NCI-H345 treated with DMSO at 0.1 percent for 48 hours (cell line): ENCODE data around the gene POLD1.
"Not testable (repeated sequence)": the region's sequence is repeated elsewhere in the genome, so short reads cannot be mapped to it uniquely, and the experiment has no call there.

Experiments used
- DNase-seq: peaks from one replicate; lab custom pipeline; 2025; ENCODE audit not compliant: unreplicated experiment; lab: John Stamatoyannopoulos, UW

Gene POLD1

DNA sequence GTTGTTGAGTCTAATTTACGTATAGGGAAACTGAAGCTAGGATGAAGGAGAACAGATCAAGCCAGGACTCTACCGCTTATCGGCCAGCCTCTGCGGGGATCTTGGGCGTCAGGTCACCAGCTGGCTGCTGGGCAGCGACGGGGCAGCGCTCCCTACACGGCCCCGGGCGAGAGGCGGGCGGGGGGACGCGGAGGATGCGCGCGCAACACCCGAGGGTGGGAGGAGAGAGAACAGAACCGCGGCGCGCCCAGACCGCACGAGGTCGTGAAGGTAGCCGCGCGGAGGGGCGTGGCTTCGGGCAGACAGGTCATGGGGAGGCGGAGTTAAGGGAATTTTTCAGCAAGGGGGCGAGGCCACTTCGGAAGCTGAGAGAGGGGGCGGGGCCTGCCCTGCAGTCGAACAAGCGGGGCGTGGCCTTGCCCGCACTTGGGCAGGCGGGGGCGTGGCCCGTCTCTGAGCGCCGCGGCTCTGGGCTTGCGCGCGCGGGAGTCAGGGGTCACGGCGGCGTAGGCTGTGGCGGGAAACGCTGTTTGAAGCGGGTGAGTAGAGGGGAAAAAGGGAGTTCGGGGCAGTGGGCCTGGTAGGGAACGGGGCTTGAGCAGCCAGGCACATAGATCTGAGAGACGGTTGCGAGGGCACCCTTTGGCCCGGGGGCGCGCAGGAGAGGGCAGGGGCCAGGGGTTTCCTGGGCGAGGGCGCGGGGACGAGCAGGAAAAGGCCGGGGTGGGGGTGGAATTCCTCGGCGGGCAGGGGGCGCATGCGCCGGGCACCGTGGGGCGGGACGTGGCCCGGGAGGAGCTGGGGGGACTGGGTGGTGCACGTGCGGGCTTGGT is at the start of gene POLD1:
Gene POLD1, plus strand, starts transcription at position 496 of the 833 bp plus-strand sequence. CDS start 14,505 bp downstream, outside the sequence.
- peak; percentile 93 for DNase-seq

DNA sequence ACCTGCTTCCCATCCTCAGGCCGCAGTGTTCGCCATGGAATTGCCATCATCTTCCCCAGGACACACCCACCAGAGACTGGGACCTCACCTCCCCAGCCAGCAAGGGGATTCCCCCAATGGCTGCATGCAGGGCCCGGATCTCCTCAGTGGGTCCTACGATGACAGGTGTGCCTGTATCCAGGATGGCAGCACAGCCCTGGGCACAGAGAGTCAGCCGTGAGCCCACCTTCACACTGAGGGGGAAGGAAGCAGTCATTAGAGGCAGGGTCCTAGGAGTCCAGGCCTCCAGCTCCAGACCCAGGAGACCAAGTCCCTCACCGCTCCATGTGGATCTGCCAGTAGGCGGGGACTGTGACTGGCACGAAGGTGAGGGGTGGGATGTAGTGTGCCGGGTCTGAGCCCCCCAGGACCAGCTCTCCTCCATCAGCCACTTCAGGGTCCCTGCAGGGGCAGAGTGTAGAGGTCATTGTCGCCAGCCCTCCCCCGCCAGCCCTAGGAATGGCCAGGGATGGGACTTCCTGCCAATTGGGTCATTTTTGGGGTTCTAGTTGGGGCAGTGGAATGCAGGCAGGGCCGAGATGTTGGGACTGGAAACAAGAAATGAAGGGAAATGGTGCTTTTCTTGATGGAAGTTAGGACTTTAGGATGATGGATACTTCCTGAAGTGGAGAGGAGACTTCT is 49.3 kb upstream of the POLD1 start:
- no peak for DNase-seq

DNA sequence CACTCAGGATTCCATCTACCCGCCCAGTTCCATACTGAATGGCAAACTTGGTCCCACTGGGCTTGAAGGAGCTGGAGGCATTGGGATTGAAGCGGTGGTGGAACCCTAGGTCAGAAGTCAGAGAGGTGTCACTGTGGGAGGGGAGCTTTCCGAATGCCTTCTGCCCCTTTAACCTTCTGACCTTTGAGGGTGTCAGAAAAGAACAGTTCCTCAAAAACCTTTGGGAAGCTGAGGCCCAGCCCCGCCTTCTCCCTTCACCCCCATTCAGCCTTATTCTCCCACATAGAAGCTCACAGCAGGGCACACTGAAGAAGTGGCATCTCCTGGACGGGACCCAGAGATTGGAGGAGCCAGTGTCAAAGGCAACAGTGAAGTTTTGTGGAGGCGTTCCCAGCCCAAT is 47.1 kb upstream of the POLD1 start:
- not testable (repeated sequence) for DNase-seq

DNA sequence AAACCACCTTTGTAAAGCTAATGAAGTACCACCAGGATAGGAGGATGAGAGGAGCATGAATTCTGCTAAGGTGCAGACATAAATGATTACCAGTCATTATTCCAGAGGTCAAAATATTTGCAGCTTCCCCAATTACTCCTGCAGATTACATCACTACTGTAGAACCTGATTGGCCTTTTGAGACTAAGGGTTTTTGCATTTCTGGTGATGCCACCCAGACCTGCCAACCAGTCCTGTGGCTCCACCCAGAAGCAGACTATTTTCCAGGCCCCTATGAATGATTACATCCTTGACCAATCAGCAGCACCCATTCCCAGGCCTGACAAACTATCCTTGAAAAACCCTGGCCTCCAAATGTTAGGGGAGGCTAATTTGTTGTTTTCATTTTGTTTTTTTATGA is 43.8 kb upstream of the POLD1 start:
- no peak for DNase-seq

DNA sequence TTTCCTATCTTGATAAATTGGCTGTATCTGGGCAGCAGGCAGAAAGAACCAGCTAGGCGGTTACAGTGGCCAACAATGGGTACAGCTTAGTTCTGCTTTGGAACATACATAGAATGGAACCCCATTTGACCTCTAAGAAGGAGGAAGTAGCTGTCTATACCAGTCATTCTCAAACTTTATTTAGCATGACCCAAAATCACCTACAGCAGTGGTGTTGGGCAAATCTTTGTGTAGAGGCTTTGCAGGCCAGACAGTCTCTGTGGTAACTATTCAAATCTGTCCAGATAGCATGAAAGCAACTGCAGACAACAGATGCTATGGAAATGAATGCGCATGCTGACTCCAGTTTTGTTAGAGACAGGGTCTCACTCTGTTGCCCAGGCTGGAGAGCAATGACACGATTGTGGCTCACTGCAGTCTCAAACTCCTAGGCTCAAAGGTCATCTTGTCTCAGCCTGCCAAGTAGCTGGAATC is 43.0 kb upstream of the POLD1 start:
- no peak for DNase-seq

DNA sequence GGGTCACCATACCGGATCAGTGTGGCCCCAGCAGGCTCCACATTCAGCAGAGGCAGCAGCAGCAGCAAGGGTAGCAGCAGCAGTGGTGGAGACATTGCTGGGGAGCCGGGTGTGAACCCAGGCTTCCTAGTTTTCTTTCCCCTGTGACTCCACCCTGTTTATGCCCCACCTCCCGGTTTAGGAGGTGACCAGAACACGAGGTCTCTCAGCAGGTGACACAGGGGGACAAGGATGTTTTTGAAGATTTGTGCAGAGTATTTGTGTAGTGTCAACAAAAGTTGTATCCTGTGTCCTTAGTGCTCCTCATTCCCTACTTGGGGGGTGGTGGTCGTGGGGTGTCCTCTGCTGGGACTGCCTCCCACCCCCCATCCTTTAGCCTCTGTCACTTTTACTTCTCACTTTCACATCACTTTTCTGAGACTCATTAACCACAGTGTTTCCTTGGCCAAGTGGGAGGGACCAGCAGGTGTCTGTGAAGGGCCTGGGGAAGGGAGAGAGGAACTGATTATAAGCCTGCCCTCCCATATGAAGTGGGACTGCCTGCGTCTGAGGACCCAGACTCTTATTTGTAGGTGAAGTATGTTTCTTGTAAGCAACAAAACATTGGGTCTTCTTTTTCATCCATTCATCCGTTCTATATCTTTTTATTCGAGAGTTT is 39.4 kb upstream of the POLD1 start:
- no peak for DNase-seq

DNA sequence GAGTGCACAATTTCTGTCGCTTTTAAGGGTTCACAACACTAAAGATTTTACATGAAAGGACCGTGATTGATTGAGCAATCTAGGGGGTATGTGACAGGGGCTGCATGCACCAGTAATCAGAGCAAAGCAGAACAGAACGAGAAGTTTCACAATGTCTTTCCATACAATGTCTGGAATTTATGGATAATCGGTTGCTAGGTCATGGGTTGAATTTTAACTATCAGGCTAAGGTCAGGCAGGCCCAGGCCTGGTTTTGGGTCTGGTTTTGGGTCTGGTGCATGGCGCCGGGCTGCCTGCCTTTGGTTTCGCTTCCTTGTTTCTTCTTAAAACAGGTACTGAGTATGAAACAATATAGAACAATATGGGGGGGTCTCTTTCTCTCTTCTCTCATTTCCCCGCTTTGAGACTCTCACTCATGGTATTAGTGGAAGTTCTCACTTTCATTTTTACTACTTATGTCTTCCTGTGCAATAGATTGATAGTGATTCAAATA is 37.0 kb upstream of the POLD1 start:
- not testable (repeated sequence) for DNase-seq

DNA sequence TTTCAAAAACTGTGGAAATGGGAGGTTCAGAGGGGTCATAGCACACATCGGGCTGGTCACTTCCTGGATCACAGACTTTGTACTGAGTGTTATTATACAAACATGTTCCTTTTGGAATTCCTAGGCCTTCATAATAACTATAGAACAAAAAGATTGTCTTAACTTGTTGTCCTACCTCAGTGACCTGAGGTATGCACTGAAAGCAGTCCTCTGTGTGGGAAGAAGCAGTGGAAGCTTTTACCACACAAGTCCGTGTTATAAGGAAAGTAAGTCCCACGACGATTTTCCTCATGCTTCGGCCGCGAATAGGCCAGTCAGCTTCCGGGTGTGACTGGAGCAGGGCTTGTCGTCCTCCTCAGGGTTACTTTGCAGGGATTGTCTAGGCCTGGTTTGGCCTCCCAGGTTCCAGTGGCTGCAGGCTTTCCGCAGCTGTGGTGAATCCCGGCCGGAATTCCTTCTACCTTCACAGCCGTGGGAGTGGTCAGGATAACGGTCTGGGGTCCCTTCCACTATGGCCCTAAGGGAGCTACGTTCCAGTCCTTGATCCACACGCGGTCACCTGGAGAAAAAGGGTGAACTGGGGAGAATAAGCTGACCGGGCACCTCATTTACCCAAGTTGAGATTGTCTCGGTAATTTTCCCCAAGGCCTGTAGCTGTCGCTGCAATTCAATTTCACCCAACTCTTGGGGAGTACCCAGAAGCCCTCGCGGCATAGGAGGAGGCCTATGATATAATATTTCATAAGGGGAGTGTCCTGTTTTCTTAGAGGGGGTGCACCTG is 34.7 kb upstream of the POLD1 start:
- no peak for DNase-seq

DNA sequence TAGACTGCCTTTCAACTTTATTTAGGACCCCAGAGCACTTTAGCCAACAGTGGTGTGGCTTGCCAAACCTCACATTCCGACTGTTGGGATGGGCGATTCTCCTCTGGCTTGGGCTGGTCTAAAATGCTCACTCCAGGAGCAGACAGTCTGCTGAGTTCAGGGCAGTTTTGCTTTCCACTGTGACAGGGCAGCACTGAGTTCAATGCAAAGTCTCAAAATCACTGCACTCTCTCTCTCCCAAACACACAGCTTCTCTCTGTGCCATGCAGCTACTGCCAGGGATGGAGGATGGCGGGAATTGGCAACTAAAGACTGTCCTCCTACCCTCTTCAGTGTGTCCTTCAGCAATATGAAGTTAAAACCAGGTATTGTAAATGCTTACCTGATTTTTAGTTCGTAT is 31.9 kb upstream of the POLD1 start:
- DNase-seq, result no peak

DNA sequence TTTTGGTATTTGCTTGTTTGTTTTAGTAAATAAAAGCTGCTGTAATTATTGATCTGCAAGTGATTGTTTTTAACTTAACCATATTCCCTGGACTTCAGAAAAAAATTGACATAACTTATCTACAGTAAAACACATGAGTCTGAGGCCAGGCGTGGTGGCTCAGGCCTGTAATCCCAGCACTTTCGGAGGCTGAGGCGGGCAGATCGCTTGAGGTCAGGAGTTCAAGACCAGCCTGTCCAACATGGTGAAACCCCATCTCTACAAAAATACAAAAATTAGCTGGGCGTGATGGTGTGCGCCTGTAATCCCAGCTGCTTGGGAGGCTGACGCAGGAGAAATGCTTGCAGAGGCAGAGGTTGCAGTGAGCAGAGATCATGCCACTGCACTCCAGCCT is 30.7 kb upstream of the POLD1 start:
- DNase-seq, result not testable (repeated sequence)

DNA sequence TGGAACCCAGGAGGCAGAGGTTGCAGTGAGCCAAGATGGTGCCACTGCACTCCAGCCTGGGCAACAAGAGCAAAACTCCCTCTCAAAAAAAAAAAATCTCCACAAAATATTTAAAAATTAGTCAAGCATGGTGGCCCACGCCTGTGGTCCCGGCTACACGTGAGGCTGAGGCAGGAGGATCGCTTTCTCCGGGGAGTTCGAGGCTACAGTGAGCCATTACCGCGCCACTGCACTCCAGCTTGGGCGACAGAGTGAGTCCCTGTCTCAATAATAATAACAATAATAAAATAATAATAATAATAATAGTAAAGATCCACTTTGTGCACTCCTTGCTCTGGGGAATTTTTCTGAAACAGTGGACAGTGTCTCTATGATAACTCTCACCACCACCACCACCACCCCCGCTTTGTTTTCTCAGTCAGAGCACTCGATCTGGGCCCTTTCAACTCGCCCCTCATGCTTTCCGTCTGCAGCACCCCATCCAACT is 27.4 kb upstream of the POLD1 start:
- no peak for DNase-seq

DNA sequence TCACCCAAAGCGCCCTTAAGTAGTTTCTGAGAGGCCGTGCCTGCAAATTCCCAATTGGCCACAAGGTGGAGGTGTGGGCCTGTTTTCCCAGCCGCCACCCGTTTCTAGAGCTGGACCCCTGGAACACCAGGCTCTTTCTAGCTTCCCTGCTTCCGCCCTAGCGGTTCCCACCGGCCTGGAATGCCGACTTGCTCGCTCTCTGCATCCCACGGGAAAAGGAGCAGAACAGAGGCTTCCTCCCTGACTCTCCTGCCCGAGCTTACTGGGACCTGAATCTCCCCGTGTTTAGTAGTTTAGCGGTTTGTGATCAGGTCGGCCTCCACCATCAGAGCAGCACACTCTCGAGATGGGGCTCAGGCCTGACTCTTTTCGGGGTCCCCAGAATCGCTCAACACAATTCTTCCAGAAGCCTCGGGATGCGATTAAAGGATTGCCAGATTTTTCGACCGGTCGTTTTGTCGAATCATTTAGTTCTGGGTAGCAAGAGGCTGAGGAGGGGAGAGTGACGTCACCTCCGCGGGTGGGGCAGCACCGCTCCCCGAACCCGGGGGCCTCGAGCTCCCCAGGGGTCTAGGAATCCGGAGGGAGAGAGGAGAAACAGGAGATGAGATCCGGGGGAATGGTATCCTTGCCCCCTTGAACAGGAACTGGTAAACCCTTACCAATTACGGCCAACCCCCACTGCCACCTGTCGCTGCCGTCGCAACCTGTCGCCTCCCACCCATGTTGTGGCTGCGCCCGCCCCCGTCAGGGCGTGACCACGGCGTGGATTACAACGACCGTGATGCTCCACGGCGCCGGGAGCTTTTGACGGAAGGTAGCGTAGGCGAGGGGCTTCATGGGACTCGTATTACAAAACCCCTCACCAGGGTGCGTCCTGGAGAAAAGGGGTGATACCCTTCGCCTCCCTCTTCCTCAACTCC is 26.7 kb upstream of the POLD1 start:
- DNase-seq, result peak; percentile 22

DNA sequence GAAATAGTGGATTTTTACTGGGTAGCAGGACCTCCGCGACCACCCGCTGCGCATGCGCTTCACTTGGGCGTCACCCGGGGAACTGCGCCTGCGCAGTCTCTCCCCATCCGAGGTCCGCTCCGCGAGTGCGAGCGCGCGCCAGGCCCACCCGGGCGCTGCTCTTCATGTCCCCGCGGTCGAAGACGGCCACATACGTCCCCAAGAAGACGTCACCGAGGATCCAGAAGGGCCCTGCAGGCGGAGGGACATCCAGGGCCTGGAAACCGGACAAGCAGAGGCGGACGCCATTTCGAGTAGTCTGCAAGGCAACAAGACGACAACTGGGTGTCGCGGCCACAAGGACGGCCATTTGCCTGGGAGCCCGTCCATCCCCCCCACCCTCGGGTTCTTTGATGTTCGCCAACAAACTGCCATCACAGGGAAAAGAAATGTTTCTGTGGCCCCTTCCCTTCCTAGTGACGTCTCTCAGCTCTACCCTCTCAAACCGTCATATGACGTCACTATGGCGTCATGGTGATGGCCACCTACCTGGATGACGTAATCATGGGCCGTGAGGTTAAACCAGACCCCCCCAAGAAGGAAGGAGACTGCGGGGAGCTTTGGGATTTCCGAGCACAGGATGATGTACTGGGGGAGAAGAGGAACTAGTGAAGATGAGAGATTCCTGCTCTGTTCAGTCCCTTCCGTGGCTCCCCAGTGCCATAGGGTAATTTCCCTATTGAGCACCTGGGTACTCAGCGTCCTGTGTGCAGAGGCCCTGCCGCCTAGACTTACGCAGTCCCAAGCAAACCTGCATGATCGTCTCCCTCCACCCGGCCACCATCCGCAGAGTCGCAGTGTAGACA is 25.4 kb upstream of the POLD1 start:
- peak; percentile 61 for DNase-seq

DNA sequence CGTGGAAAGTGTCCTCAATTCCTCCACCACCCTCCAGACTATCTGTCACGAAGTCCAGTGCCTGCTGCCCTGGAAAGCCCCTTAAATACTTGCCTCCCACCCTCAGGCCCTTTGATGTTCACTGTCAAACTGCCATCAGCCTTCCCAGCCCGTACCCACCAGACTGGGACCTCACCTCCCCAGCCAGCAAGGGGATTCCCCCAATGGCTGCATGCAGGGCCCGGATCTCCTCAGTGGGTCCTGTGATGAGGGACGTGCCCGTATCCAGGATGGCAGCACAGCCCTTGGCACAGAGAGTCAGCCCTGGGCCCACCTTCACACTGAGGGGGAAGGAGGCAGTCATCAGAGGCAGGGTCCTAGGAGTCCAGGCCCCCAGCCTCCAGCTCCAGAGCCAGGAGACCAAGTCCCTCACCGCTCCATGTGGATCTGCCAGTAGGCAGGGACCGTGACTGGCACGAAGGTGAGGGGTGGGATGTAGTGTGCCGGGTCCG is 24.8 kb upstream of the POLD1 start:
- DNase-seq, result no peak

DNA sequence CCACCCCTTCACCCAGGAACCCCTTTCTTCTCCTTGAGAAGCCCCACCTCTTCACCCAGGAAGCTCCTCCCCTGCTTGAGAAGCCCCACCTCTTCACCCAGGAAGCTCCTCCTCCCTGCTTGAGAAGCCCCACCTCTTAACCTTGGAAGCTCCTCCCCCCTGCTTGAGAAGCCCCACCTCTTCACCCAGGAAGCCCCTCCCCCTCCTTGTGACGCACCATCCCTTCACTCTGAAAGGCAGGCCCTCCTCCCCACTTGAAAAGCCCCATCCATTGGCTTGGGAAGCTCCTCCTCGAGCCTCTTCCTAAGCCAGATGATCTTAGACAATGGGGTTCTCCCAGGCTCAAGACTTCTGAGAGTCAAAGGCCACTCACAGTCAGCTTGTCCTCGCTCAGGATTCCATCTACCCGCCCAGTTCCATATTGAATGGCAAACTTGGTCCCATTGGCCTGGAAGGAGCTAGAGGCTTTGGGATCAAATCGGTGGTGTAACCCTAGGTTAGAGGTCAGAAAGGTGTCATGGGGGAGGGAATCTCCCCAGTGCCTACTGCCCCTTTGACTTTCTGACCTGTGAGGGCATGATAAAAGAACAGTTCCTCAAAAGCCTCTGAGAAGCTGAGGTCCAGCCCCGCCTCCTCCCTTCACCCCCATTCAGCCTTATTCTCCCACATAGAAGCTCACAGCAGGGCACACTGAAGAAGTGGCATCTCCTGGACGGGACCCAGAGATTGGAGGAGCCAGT is 22.7 kb upstream of the POLD1 start:
- DNase-seq, result no peak

DNA sequence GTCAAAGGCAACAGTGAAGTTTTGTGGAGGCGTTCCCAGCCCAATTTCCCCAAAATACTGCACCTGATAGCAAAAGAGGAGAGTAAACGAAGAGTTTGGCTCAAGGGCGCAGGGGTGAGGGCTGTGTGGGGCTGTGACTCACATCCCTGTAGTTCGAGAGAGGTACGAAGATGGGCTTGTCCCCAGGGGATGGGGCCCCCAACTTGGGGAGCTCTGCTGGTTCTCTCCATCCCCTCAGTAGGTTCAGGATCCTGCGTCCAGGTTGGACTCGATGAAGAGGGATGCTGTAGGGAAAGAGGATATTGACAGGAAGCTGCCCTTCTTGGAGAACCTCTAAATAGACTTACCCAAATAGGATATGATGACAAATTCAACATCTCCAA is 22.1 kb upstream of the POLD1 start:
- DNase-seq, result no peak

DNA sequence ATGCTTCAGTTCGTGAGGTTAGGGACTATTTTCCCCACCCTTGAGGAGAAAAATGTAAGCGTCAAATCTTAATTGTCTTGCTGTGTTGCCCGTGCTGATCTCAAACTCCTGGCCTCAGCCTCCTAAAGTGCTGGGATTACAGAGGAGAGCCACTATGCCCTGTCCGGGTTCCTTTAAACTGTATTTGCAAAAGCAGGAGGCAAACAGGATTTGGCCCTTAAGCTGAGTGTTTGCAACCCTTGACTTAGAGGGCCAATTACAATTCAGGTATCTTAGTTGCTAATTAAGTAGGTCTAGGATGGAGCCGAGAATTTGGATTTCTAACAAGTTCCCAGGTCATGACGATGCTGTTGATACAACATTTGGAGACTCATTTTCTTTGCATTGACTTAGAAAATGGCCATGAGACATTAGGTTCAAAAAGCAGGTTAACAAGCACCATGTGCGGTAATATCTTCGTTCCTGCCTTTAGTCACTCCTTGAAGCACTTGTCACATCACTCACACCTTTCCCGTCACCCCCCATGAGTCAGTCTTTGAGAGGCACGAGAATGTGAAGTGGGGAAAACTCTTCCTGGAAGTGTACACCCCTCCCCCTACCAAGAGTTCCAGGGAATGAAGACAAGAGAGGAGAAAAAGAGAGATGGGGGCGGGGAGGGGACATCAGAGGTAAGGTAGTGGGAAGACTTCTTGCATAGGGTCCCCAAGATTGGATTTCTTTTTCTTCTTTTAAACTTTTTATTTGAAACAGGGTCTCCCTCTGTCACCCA is 21.3 kb upstream of the POLD1 start:
- DNase-seq, result no peak
